Endothelial cell of umbilical vein (primary cell): ENCODE measurements around the gene FGF12. TPM values are rescaled to one million over a fixed set of nuclear protein-coding genes. Genes with fewer than 3 reads are reported as not detected.

Experiments used
- BruUV-seq: library from RNA; stranded (reverse); fragments of 400-500 nt; replicated peaks from 2 replicates; lab custom pipeline; 2021; lab: Mats Ljungman, UMichigan
- CTCF ChIA-PET: fragments of 300-600, 350-600 bp; sonication (Branson Sonifier 250); formaldehyde crosslinking; loops from one replicate; lab custom pipeline; 2021; ENCODE audit warnings: antibody characterized with exemption, inconsistent platforms; lab: Charles Lee
- POLR2A ChIA-PET: fragments of 300-600, 350-600 bp; sonication (Branson Sonifier 250); formaldehyde crosslinking; loops from one replicate; lab custom pipeline; 2021; ENCODE audit warnings: antibody characterized with exemption, inconsistent platforms; lab: Charles Lee
- DNase-seq: peaks from one replicate; pipeline ENCODE4 v3.0.0-alpha.2; 2011; ENCODE audit warnings: low read depth, low spot score
- FAIRE-seq: peaks from 2 replicates; lab custom pipeline; 2011; peaks lifted over from hg19 to GRCh38; lab: Jason Lieb, UNC
- H2AFZ ChIP-seq: 2 replicates; pipeline ENCODE4 v1.6.0; 2012; ENCODE audit warnings: low read depth, low read length, control low read depth, inconsistent platforms
- H3K27ac ChIP-seq: 2 replicates; pipeline ENCODE4 v1.5.1; 2011; ENCODE audit warnings: low read depth, mild to moderate bottlenecking, control low read depth, low read length, moderate library complexity; ENCODE audit not compliant: insufficient read depth
- H3K27me3 ChIP-seq, 2 experiments: 2 replicates each; pipeline versions ENCODE4 v1.6.0 to v1.6.1; 2011; ENCODE audit warnings: low read length in 2 of 2, mixed read lengths in 1 of 2; ENCODE audit not compliant: control insufficient read depth in 2 of 2, insufficient read depth in 2 of 2
- H3K36me3 ChIP-seq, 2 experiments: 2 replicates in 1 of 2; 3 replicates in 1 of 2; pipeline ENCODE4 v1.5.1; 2011; ENCODE audit warnings: low read length in 2 of 2, mild to moderate bottlenecking in 1 of 2, moderate library complexity in 1 of 2; ENCODE audit not compliant: control insufficient read depth in 2 of 2, insufficient read depth in 2 of 2; ENCODE audit errors: extremely low read depth in 1 of 2
- H3K4me1 ChIP-seq: 3 replicates; pipeline ENCODE4 v1.5.1; 2011; ENCODE audit warnings: mild to moderate bottlenecking, low read length; ENCODE audit not compliant: control insufficient read depth, insufficient read depth; ENCODE audit errors: extremely low read depth
- H3K4me2 ChIP-seq: 2 replicates; pipeline ENCODE4 v1.6.1; 2011; ENCODE audit warnings: low read length, control low read depth, mixed read lengths; ENCODE audit not compliant: insufficient read depth
- H3K4me3 ChIP-seq, 3 experiments: fragments of 200-600 bp in 1 of 3; sonication (generic), shearing (Covaris generic) in 1 of 3; replicated peaks in 1 of 3; 2 replicates each; pipeline ENCODE4 v1.5.1; 2011 to 2016; ENCODE audit warnings: control low read depth in 3 of 3, low read length in 3 of 3, mild to moderate bottlenecking in 2 of 3, inconsistent platforms in 1 of 3, low read depth in 1 of 3, moderate library complexity in 1 of 3; ENCODE audit not compliant: insufficient read depth in 1 of 3
- H3K79me2 ChIP-seq: 2 replicates; pipeline ENCODE4 v1.6.0; 2012; ENCODE audit warnings: low read length, inconsistent platforms; ENCODE audit not compliant: control insufficient read depth, insufficient read depth
- H3K9ac ChIP-seq: replicated peaks from 2 replicates; pipeline ENCODE3; 2011; ENCODE audit warnings: low read length, control low read depth; ENCODE audit not compliant: insufficient read depth; ENCODE audit errors: extremely low read depth
- H3K9me1 ChIP-seq: replicated peaks from 3 replicates; pipeline ENCODE4 v1.6.0; 2011; ENCODE audit warnings: mild to moderate bottlenecking, low read length; ENCODE audit not compliant: control insufficient read depth, insufficient read depth; ENCODE audit errors: extremely low read depth
- H3K9me3 ChIP-seq: replicated peaks from 2 replicates; pipeline ENCODE4 v1.5.1; 2012; ENCODE audit warnings: low read length, inconsistent platforms; ENCODE audit not compliant: control insufficient read depth, insufficient read depth
- H4K20me1 ChIP-seq: replicated peaks from 2 replicates; pipeline ENCODE3; 2011; ENCODE audit warnings: mild to moderate bottlenecking, low read length; ENCODE audit not compliant: control insufficient read depth, insufficient read depth; ENCODE audit errors: extremely low read depth
- CTCF ChIP-seq, 2 donors: IDR thresholded peaks; 1 replicate in 1 of 2; 2 replicates in 1 of 2; pipeline ENCODE4 v1.5.1; 2011; ENCODE audit warnings: low read length in 2 of 2, mild to moderate bottlenecking in 2 of 2, moderate library complexity in 2 of 2, control low read depth in 1 of 2, inconsistent platforms in 1 of 2, low read depth in 1 of 2; ENCODE audit not compliant: insufficient read depth in 1 of 2; ENCODE audit errors: extremely low read depth in 1 of 2
- EZH2 ChIP-seq: IDR thresholded peaks from 2 replicates; pipeline ENCODE4 v1.6.1; 2012; ENCODE audit warnings: borderline replicate concordance, low read depth, mild to moderate bottlenecking, moderate library complexity, low read length, inconsistent platforms; ENCODE audit not compliant: severe bottlenecking
- FOS ChIP-seq: IDR thresholded peaks from 2 replicates; pipeline ENCODE4 v1.6.1; 2011; ENCODE audit warnings: mild to moderate bottlenecking, low read length, moderate library complexity, borderline replicate concordance; ENCODE audit not compliant: insufficient read depth
- GATA2 ChIP-seq: IDR thresholded peaks from 2 replicates; pipeline ENCODE4 v1.7.0; 2011; ENCODE audit warnings: low read depth, mild to moderate bottlenecking, moderate library complexity, mixed read lengths, low read length; ENCODE audit not compliant: insufficient read length, insufficient read depth
- JUN ChIP-seq: IDR thresholded peaks from 2 replicates; pipeline ENCODE4 v1.6.1; 2011; ENCODE audit warnings: borderline replicate concordance, low read depth; ENCODE audit not compliant: insufficient read length, insufficient read depth
- MAX ChIP-seq: IDR thresholded peaks from 2 replicates; pipeline ENCODE4 v1.6.1; 2011; ENCODE audit not compliant: insufficient read depth, insufficient read length
- MYC ChIP-seq: IDR thresholded peaks from one replicate; pipeline ENCODE4 v1.6.1; 2011; ENCODE audit warnings: mild to moderate bottlenecking, low read depth, low read length
- POLR2A ChIP-seq: IDR thresholded peaks from 2 replicates; pipeline ENCODE4 v1.6.1; 2012; ENCODE audit warnings: low read depth, mild to moderate bottlenecking, control low read depth, low read length
- POLR2AphosphoS5 ChIP-seq: IDR thresholded peaks from 2 replicates; pipeline ENCODE4 v1.6.1; 2012; ENCODE audit warnings: low read depth, mild to moderate bottlenecking, control low read depth, low read length, moderate library complexity; ENCODE audit not compliant: insufficient read depth
- dilution Hi-C: fragments of 300-500 bp; cut with MboI; formaldehyde crosslinking; loops from one replicate; pipeline ENCODE4 v1.15.0; 2019; ENCODE audit warnings: low sequenced_read_pairs; ENCODE audit not compliant: extremely low pct_ligation_motif_present
- intact Hi-C: fragments of 100-400 bp; cut with micrococcal nuclease; formaldehyde crosslinking; loops from one replicate; pipeline ENCODE4 v1.10.0; 2022
- polyA plus RNA-seq, 4 experiments: library from polyadenylated mRNA; depleted of rRNA in 3 of 4; stranded (reverse) in 3 of 4; unstranded in 1 of 4; fragments of >200 nt; gene quantifications; 2 replicates each; pipeline versions ENCODE4 v1.2.1 to v1.2.3, GENCODE V29; 2011 to 2012; ENCODE audit warnings: missing spikeins in 1 of 4
- total RNA-seq: library from RNA; stranded (reverse); gene quantifications from 2 replicates; pipeline ENCODE4 v1.2.3, GENCODE V29; 2021

FGF12 gene
- total and polyA plus RNA-seq, 2 donors (not counting 3 experiments of a cell fraction or from before 2014, with no cell fraction given) = 0.72 to 2.5 TPM

GRCh38 chr3:192168202-192168601 is 559.1 kb downstream of the FGF12 start:
- no peaks in the 10 kb centered on the region for H3K79me2 ChIP-seq
- ChIA-PET CTCF (no interaction called here), POLR2A (no interaction called here)
- FAIRE-seq (no peak), DNase-seq (no peak)
- H3K9me3 ChIP-seq = no peaks in the 10 kb centered on the region
- H3K36me3 ChIP-seq = no peaks in the 10 kb centered on the region
- no peaks in the 10 kb centered on the region for H3K9me1 ChIP-seq
- dilution Hi-C loops (no loop called here), intact Hi-C loops (no loop called here)
- H3K9ac ChIP-seq = no peak overlapping the region
- no peaks in the 10 kb centered on the region for H3K27me3 ChIP-seq
- H3K4me3 ChIP-seq = no peak overlapping the region
- no peak overlapping the region for H3K4me2 ChIP-seq
- no peak overlapping the region for H3K27ac ChIP-seq
- H3K4me1 ChIP-seq = peaks cover 14% of the 10 kb centered on the region
- TF ChIP-seq POLR2AphosphoS5 (no peak), MYC (no peak), MAX (no peak), JUN (no peak), GATA2 (no peak), FOS (no peak), POLR2A (no peak)
- no TSS peak for BruUV-seq
- no peak overlapping the region for H2AFZ ChIP-seq
- H4K20me1 ChIP-seq = no peaks in the 10 kb centered on the region

GRCh38 chr3:192165552-192165951 is 561.8 kb downstream of the FGF12 start:
- dilution Hi-C loops (no loop called here), intact Hi-C loops (no loop called here)
- Histone ChIP-seq H3K4me2 (no peak overlapping the region), H3K79me2 (no peaks in the 10 kb centered on the region), H3K9me3 (no peaks in the 10 kb centered on the region), H3K4me1 (peaks cover 13% of the 10 kb centered on the region), H3K4me3 (no peak overlapping the region), H3K9ac (no peak overlapping the region), H3K36me3 (no peaks in the 10 kb centered on the region), H3K9me1 (no peaks in the 10 kb centered on the region), H4K20me1 (no peaks in the 10 kb centered on the region), H3K27ac (no peak overlapping the region), H3K27me3 (no peaks in the 10 kb centered on the region), H2AFZ (no peak overlapping the region)
- CTCF ChIA-PET = no interaction called here
- DNase-seq (no peak), FAIRE-seq (no peak)
- BruUV-seq = no TSS peak
- POLR2A ChIA-PET = no interaction called here
- no peak for TF ChIP-seq CTCF (IDR thresholded peaks at IDR 0.05; ENCODE audit: extremely low read depth in 1 of 2, insufficient read depth in 1 of 2, low read depth in 1 of 2, low read length in 2 of 2)
- TF ChIP-seq EZH2 = no peak
- no peak for TF ChIP-seq MYC
- no peak for TF ChIP-seq POLR2A
- no peak for TF ChIP-seq POLR2AphosphoS5
- TF ChIP-seq JUN = no peak
- no peak for TF ChIP-seq GATA2
